GM12878 (cell line): ENCODE results near the gene PKHD1. TPM values are rescaled to one million over a fixed set of nuclear protein-coding genes. Genes with fewer than 3 reads are reported as not detected.

Source experiments
- ATAC-seq: fragments of 200-7000 bp; cut with Tn5 transposase; 3 replicates; pipeline ENCODE4 v1.9.1; 2020; ENCODE audit warnings: mild to moderate bottlenecking, moderate library complexity
- BruUV-seq: library from RNA; stranded (reverse); fragments of 400-500 nt; replicated peaks from 2 replicates; lab custom pipeline; 2021; lab: Mats Ljungman, UMichigan
- CTCF ChIA-PET: fragments of 300-600 bp; sonication (Branson Sonifier 250); formaldehyde crosslinking; extraction: SDS; loops from one replicate; lab custom pipeline; 2021; ENCODE audit warnings: inconsistent platforms; lab: Yijun Ruan, JAX
- POLR2A ChIA-PET: fragments of 350-600 bp; formaldehyde crosslinking; extraction: SDS; loops from one replicate; lab custom pipeline; 2021; ENCODE audit warnings: inconsistent platforms; lab: Charles Lee
- RAD21 ChIA-PET: fragments of 300-600 bp; sonication (Branson Sonifier 250); formaldehyde crosslinking; loops from one replicate; lab custom pipeline; 2023; ENCODE audit warnings: antibody characterized with exemption; ENCODE audit not compliant: unreplicated experiment; lab: Charles Lee
- SMC1A ChIA-PET: fragments of 300-600 bp; sonication (Branson Sonifier 250); formaldehyde crosslinking; loops from one replicate; lab custom pipeline; 2023; ENCODE audit not compliant: unreplicated experiment, uncharacterized antibody; lab: Charles Lee
- DNase-seq: peaks from one replicate; pipeline ENCODE4 v3.0.0-alpha.2; 2011; ENCODE audit warnings: low read depth, low spot score
- FAIRE-seq: peaks from 3 replicates; lab custom pipeline; 2011; peaks lifted over from hg19 to GRCh38; lab: Jason Lieb, UNC
- H2AFZ ChIP-seq: 2 replicates; pipeline ENCODE4 v1.6.0; 2011; ENCODE audit warnings: low read depth, low read length, control low read depth; ENCODE audit not compliant: control insufficient read depth
- H3K27ac ChIP-seq: 2 replicates; pipeline ENCODE4 v1.5.1; 2011; ENCODE audit warnings: control low read depth; ENCODE audit not compliant: control insufficient read depth, insufficient read depth
- H3K27me3 ChIP-seq, 2 experiments: replicated peaks in 1 of 2; 2 replicates each; pipeline versions ENCODE4 v1.6.0 to v1.6.1; 2011; ENCODE audit warnings: low read length in 1 of 2; ENCODE audit not compliant: control insufficient read depth in 2 of 2, insufficient read depth in 2 of 2
- H3K36me3 ChIP-seq, 2 experiments: 2 replicates each; pipeline ENCODE4 v1.5.1; 2011; ENCODE audit warnings: low read length in 1 of 2; ENCODE audit not compliant: control insufficient read depth in 2 of 2, insufficient read depth in 2 of 2
- H3K4me1 ChIP-seq: 2 replicates; pipeline ENCODE4 v1.6.1; 2011; ENCODE audit warnings: mild to moderate bottlenecking, low read length, moderate library complexity, mixed read lengths; ENCODE audit not compliant: control insufficient read depth, insufficient read depth
- H3K4me2 ChIP-seq: 2 replicates; pipeline ENCODE4 v1.6.0; 2011; ENCODE audit warnings: control low read depth; ENCODE audit not compliant: control insufficient read depth, insufficient read depth
- H3K4me3 ChIP-seq: fragments of 200-600 bp; sonication (generic); 2 replicates; pipeline ENCODE4 v1.5.1; 2016
- H3K79me2 ChIP-seq: 2 replicates; pipeline ENCODE4 v1.6.0; 2011; ENCODE audit warnings: low read length; ENCODE audit not compliant: control insufficient read depth, insufficient read depth
- H3K9ac ChIP-seq: 2 replicates; pipeline ENCODE4 v1.8.0; 2011; ENCODE audit warnings: low read length, control low read depth, mixed read lengths; ENCODE audit not compliant: control insufficient read depth, insufficient read depth
- H3K9me3 ChIP-seq: replicated peaks from 3 replicates; pipeline ENCODE4 v1.5.1; 2011; ENCODE audit warnings: mild to moderate bottlenecking, low read length; ENCODE audit not compliant: control insufficient read depth, insufficient read depth
- H4K20me1 ChIP-seq: 2 replicates; pipeline ENCODE4 v1.6.0; 2011; ENCODE audit not compliant: control insufficient read depth, insufficient read depth
- CEBPB ChIP-seq, 2 experiments: fragments of 150-350 bp in 1 of 2; IDR thresholded peaks; 2 replicates each; pipeline ENCODE4 v1.6.1; 2012 to 2014; ENCODE audit warnings: low read depth in 2 of 2, low read length in 2 of 2, borderline replicate concordance in 1 of 2, inconsistent platforms in 1 of 2
- DPF2 ChIP-seq: fragments of 450-650 bp; IDR thresholded peaks from 2 replicates; pipeline ENCODE4 v1.6.1; 2017; ENCODE audit warnings: mild to moderate bottlenecking
- FOXM1 ChIP-seq: IDR thresholded peaks from 2 replicates; pipeline ENCODE4 v1.6.1; 2012; ENCODE audit warnings: low read depth, mild to moderate bottlenecking, inconsistent platforms, low read length, moderate library complexity
- KDM1A ChIP-seq: fragments of 200-600 bp; sonication (generic); IDR thresholded peaks from 2 replicates; pipeline ENCODE4 v1.6.1; 2016; ENCODE audit warnings: borderline replicate concordance
- PML ChIP-seq: IDR thresholded peaks from 2 replicates; pipeline ENCODE4 v1.6.1; 2012; ENCODE audit warnings: low read length, inconsistent platforms
- SMAD1 ChIP-seq: fragments of 450-650 bp; IDR thresholded peaks from 2 replicates; pipeline ENCODE4 v1.6.1; 2018; ENCODE audit warnings: mild to moderate bottlenecking, low read depth; ENCODE audit not compliant: partially characterized antibody
- USF1 ChIP-seq: IDR thresholded peaks from 2 replicates; pipeline ENCODE4 v1.6.1; 2011; ENCODE audit warnings: borderline replicate concordance, low read depth, mild to moderate bottlenecking, moderate library complexity, mixed read lengths, low read length; ENCODE audit not compliant: insufficient read depth; ENCODE audit errors: extremely low read length
- YY1 ChIP-seq: IDR thresholded peaks from 2 replicates; pipeline ENCODE4 v1.6.1; 2011; ENCODE audit warnings: low read depth, mild to moderate bottlenecking, low read length
- WGBS: methylation state at CpG from one replicate; pipeline ENCODE4 v1.1.6; 2016; ENCODE audit warnings: low lambda C conversion rate; ENCODE audit not compliant: insufficient replicate concordance, insufficient coverage; ENCODE audit errors: missing lambda C conversion rate; 5-methylcytosine and 5-hydroxymethylcytosine counted together
- in situ Hi-C: fragments of 300-500 bp; cut with MboI; formaldehyde crosslinking; loops from 9 replicates; pipeline ENCODE4 v1.14.3; 2018; ENCODE audit warnings: mixed read lengths
- intact Hi-C: fragments of 100-400 bp; cut with micrococcal nuclease; formaldehyde crosslinking; loops from one replicate; pipeline ENCODE4 v1.14.2; 2022; ENCODE audit not compliant: unreplicated experiment
- polyA plus RNA-seq, 11 experiments: library from polyadenylated mRNA; depleted of rRNA in 4 of 11; unstranded in 6 of 11; stranded (reverse) in 5 of 11; fragments of >200 nt; fragmentation: Nextera tagmentation in 4 of 11; fragmentation: Illumina TruSeq in 1 of 11; extraction: Ambion mirVana in 4 of 11; extraction: Trizol in 1 of 11; gene quantifications; 1 replicate in 1 of 11; 2 replicates in 10 of 11; pipeline versions ENCODE4 v1.2.1 to v1.2.3, GENCODE V29; 2011 to 2016; ENCODE audit warnings: inconsistent platforms in 2 of 11, missing spikeins in 2 of 11, low read depth in 1 of 11
- total RNA-seq, 4 experiments: library from RNA; depleted of rRNA in 3 of 4; stranded (reverse); fragments of >200 nt in 3 of 4; fragmentation: Illumina TruSeq in 1 of 4; extraction: Trizol in 1 of 4; gene quantifications; 2 replicates each; pipeline versions ENCODE4 v1.2.1 to v1.2.3, GENCODE V29; 2013 to 2021

Gene PKHD1
- total and polyA plus RNA-seq, 10 of the 15 experiments (the other 5 are each of a cell fraction or from before 2014, with no cell fraction given): under 0.01 to 0.90 (median 0.02) TPM; not detected in 1

- in situ Hi-C loops (no loop called here), intact Hi-C loops (no loop called here)
- no peak overlapping the region for H3K9ac ChIP-seq
- no peaks in the 10 kb centered on the region for H3K36me3 ChIP-seq
- H3K9me3 ChIP-seq: no peaks in the 10 kb centered on the region
- no peaks in the 10 kb centered on the region for H3K4me1 ChIP-seq
- ChIA-PET SMC1A (no interaction called here), POLR2A (no interaction called here), RAD21 (no interaction called here), CTCF (interaction anchor here (0.7 kb wide), 1 partner anchor 17 kb away, joined by 3 read pairs; no protein-coding TSS in a partner anchor)
- H3K4me2 ChIP-seq: no peak overlapping the region
- no peak overlapping the region for H2AFZ ChIP-seq
- H4K20me1 ChIP-seq: no peaks in the 10 kb centered on the region
- no peak for TF ChIP-seq PML
- no peak for TF ChIP-seq YY1
- no peak for TF ChIP-seq KDM1A
- TF ChIP-seq SMAD1: no peak
- no peak for TF ChIP-seq CEBPB (IDR thresholded peaks at IDR 0.05; ENCODE audit: borderline replicate concordance in 1 of 2, low read depth in 2 of 2, low read length in 2 of 2)
- no peak for TF ChIP-seq FOXM1
- TF ChIP-seq DPF2: no peak
- H3K79me2 ChIP-seq: no peaks in the 10 kb centered on the region
- DNase-seq (no peak), FAIRE-seq (no peak), ATAC-seq (no peak)
- H3K27me3 ChIP-seq: no peaks in the 10 kb centered on the region
- H3K4me3 ChIP-seq: no peak overlapping the region
- no TSS peak for BruUV-seq
- WGBS: 37% methylated on average over 9 of the region's 9 CpGs
- H3K27ac ChIP-seq: no peak overlapping the region
These were observed 412.1 kb downstream of the PKHD1 start for GRCh38 chr6:51675020-51675921.

GRCh38 chr6:51663525-51663924 is 423.9 kb downstream of the PKHD1 start:
- no peak overlapping the region for H3K27ac ChIP-seq
- ATAC-seq: no peak
- H3K79me2 ChIP-seq: no peaks in the 10 kb centered on the region
- H3K4me2 ChIP-seq: no peak overlapping the region
- BruUV-seq: no TSS peak
- no peaks in the 10 kb centered on the region for H3K27me3 ChIP-seq
- FAIRE-seq: no peak
- no peak overlapping the region for H3K9ac ChIP-seq
- RAD21 ChIA-PET: no interaction called here
- SMC1A ChIA-PET: no interaction called here
- POLR2A ChIA-PET: no interaction called here
- no peak for DNase-seq
- in situ Hi-C loops (no loop called here), intact Hi-C loops (no loop called here)
- H3K4me1 ChIP-seq: no peaks in the 10 kb centered on the region
- no peak for TF ChIP-seq USF1
- TF ChIP-seq, all 136 proteins: peak for 0
- no peaks in the 10 kb centered on the region for H3K9me3 ChIP-seq
- H3K36me3 ChIP-seq: no peaks in the 10 kb centered on the region
- CTCF ChIA-PET: no interaction called here
- no peak overlapping the region for H2AFZ ChIP-seq
- no peaks in the 10 kb centered on the region for H4K20me1 ChIP-seq
- no peak overlapping the region for H3K4me3 ChIP-seq
